ENCODE data around the gene IPMK. TPM values are rescaled to one million over a fixed set of nuclear protein-coding genes. Genes with fewer than 3 reads are reported as not detected.

The IPMK gene
- total and polyA plus RNA-seq, 12 donors = 0.93 to 5.0 (median 2.6) TPM

DNA sequence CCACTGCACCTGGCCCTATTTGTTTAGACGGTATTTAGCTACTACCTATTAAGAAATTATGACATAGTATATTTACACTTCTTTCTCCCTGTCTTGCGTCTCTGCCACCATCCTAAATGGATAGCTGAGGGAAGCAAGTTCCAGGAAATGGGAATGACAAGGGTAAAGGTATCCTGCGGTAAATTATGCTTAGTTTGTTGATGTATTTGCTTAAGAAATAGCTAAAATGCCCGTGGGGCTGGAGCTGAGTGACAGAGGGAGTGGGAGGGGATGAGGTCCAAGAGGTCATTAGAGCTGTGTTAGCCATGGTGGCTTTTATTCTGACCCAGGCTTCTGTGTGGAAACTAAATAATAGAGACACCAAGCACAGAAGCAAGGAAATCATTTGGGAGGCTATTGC lies 38.1 kb upstream of the IPMK start:
- H3K36me3 ChIP-seq = no peaks in the 10 kb centered on the region
- no peaks in the 10 kb centered on the region for H3K4me1 ChIP-seq
- DNase-seq (no peak), ATAC-seq (no peak)
- intact Hi-C loops (cut with DNase I) = loop anchor here in 1 of 10 donors (10.0 kb wide), 1 partner anchor 89 kb away; no protein-coding TSS in a partner anchor
- no peaks in the 10 kb centered on the region for H3K9me3 ChIP-seq
- H3K4me3 ChIP-seq = no peak overlapping the region
- TF ChIP-seq, protein P1, sequence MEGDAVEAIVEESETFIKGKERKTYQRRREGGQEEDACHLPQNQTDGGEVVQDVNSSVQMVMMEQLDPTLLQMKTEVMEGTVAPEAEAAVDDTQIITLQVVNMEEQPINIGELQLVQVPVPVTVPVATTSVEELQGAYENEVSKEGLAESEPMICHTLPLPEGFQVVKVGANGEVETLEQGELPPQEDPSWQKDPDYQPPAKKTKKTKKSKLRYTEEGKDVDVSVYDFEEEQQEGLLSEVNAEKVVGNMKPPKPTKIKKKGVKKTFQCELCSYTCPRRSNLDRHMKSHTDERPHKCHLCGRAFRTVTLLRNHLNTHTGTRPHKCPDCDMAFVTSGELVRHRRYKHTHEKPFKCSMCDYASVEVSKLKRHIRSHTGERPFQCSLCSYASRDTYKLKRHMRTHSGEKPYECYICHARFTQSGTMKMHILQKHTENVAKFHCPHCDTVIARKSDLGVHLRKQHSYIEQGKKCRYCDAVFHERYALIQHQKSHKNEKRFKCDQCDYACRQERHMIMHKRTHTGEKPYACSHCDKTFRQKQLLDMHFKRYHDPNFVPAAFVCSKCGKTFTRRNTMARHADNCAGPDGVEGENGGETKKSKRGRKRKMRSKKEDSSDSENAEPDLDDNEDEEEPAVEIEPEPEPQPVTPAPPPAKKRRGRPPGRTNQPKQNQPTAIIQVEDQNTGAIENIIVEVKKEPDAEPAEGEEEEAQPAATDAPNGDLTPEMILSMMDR (IDR thresholded peaks at IDR 0.05) = no peak
- no peak overlapping the region for H3K27ac ChIP-seq
- H3K27me3 ChIP-seq = peaks cover 0 to 33% (median 0%) of the 10 kb centered on the region in 7 donors
- 69 to 70% methylated on average over 4 of the region's 4 CpGs for WGBS, 2 donors

- ATAC-seq (no peak), DNase-seq (no peak)
- H3K36me3 ChIP-seq = no peaks in the 10 kb centered on the region
- H3K9me3 ChIP-seq = no peaks in the 10 kb centered on the region
- peaks cover 0 to 5% (median 0%) of the 10 kb centered on the region in 9 donors for H3K4me1 ChIP-seq
- H3K27ac ChIP-seq = no peak overlapping the region
- H3K4me3 ChIP-seq = no peak overlapping the region
- 81 to 83% methylated on average over 3 of the region's 3 CpGs for WGBS, 2 donors
- TF ChIP-seq, protein P1 (IDR thresholded peaks at IDR 0.05) = no peak
- intact Hi-C loops (cut with DNase I) = loop anchor here in 3 of 10 donors (5.0 to 10.0 kb wide), 2 partner anchors 83 to 91 kb away; partner anchors contain the start of gene TFAM (in 2 of the 3)
- H3K27me3 ChIP-seq = peaks cover 0 to 38% (median 0%) of the 10 kb centered on the region in 7 donors
Measured at GRCh38 chr10:58304099-58304633, 36.5 kb upstream of the IPMK start.

- TF ChIP-seq, protein P1 (IDR thresholded peaks at IDR 0.05) = no peak
- 37 to 55% methylated on average over 2 of the region's 2 CpGs for WGBS, 2 donors
- intact Hi-C loops (cut with DNase I) = loop anchor here in 3 of 10 donors (5.0 to 10.0 kb wide), 2 partner anchors 85 to 93 kb away; partner anchors contain the start of gene TFAM (in 2 of the 3)
Measured at GRCh38 chr10:58302254-58302653, 34.6 kb upstream of the IPMK start.

GRCh38 chr10:58300676-58301075 lies 33.0 kb upstream of the IPMK start:
- ATAC-seq = no peak
- TF ChIP-seq, protein P1 (IDR thresholded peaks at IDR 0.05) = no peak
- no peak overlapping the region for H3K4me3 ChIP-seq
- H3K36me3 ChIP-seq = no peaks in the 10 kb centered on the region
- H3K9me3 ChIP-seq = no peaks in the 10 kb centered on the region
- H3K27ac ChIP-seq = no peak overlapping the region
- peaks cover 0 to 5% (median 0%) of the 10 kb centered on the region in 9 donors for H3K4me1 ChIP-seq
- intact Hi-C loops (cut with DNase I) = loop anchor here in 3 of 10 donors (5.0 to 10.0 kb wide), 2 partner anchors 87 to 94 kb away; partner anchors contain the start of gene TFAM (in 2 of the 3)
- peaks cover 0 to 28% (median 0%) of the 10 kb centered on the region in 7 donors for H3K27me3 ChIP-seq
- DNase-seq = no peak

More at GRCh38 chr10:58302254-58302653, 34.6 kb upstream of the IPMK start:
- H3K4me3 ChIP-seq = no peak overlapping the region
- no peaks in the 10 kb centered on the region for H3K36me3 ChIP-seq
- no peak overlapping the region for H3K27ac ChIP-seq
- no peak for DNase-seq
- no peak for ATAC-seq
- H3K27me3 ChIP-seq = peaks cover 0 to 35% (median 0%) of the 10 kb centered on the region in 7 donors
- H3K4me1 ChIP-seq = peaks cover 0 to 5% (median 0%) of the 10 kb centered on the region in 9 donors
- H3K9me3 ChIP-seq = no peaks in the 10 kb centered on the region
